Measurements from ENCODE around the gene SLC25A17.
"Not testable (repeated sequence)": the region's sequence is repeated elsewhere in the genome, so short reads cannot be mapped to it uniquely, and the experiment has no call there.

SLC25A17 gene

GRCh38 chr22:40766956-40767355, 52.2 kb downstream of the SLC25A17 start:
- H2AFZ ChIP-seq (ENCODE audit: low read depth, low read length): no peak overlapping the region
- H3K9ac ChIP-seq (ENCODE audit: low read length): no peak overlapping the region
- no peak overlapping the region for H3K4me3 ChIP-seq (ENCODE audit: low read length)
- no peaks in the 10 kb centered on the region for H4K20me1 ChIP-seq (ENCODE audit: insufficient read depth, low read length)
- TF ChIP-seq CTCF (IDR thresholded peaks at IDR 0.05; ENCODE audit: low read depth, low read length) (no peak), EZH2phosphoT487 (IDR thresholded peaks at IDR 0.05; ENCODE audit: low read depth) (no peak)
- no peaks in the 10 kb centered on the region for H3K27me3 ChIP-seq (ENCODE audit: low read depth, low read length)
- no peak overlapping the region for H3K27ac ChIP-seq (ENCODE audit: low read length)
- no peak overlapping the region for H3K4me2 ChIP-seq (ENCODE audit: low read length)
- peaks cover 28% of the 10 kb centered on the region for H3K36me3 ChIP-seq (replicated peaks; ENCODE audit: low read depth, low read length)
- no peaks in the 10 kb centered on the region for H3K9me3 ChIP-seq (ENCODE audit: insufficient read depth, low read length)
- no peaks in the 10 kb centered on the region for H3K4me1 ChIP-seq (ENCODE audit: low read length)
- no peaks in the 10 kb centered on the region for H3K79me2 ChIP-seq (ENCODE audit: low read length)

DNA sequence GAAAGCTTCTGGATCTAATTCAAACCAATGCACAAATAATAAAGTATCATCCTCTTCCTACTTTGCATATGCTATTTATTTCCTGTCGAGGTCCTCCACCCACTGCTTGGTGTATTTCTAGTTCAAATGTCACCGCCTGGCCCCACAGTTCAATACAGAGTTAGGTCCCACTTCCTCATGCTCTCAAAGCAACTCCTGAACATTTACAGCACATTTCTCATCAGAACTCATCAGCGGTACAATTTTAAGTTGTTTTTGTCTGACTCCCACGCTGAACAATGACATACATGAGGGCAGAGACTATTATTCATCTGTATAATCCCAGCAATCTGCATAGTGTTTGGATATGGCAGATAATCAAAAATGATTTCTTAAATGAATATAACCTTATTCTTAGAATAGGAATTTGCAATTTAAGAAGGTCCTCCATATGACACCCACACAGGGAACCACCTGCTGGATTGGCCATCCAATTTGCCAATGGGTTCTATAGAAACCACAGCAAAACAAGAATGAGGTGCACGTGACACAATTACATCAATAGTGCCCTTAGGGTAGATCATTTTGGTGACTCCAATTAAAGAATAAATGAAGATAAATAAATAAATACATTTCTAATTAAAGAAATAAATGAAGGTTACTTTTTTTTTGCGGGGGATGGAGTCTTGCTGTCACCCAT, 54.2 kb downstream of the SLC25A17 start:
- Histone ChIP-seq H3K27me3 (ENCODE audit: low read depth, low read length) (no peaks in the 10 kb centered on the region), H3K4me2 (ENCODE audit: low read length) (no peak overlapping the region), H3K79me2 (ENCODE audit: low read length) (no peaks in the 10 kb centered on the region), H3K4me3 (ENCODE audit: low read length) (no peak overlapping the region), H4K20me1 (ENCODE audit: insufficient read depth, low read length) (no peaks in the 10 kb centered on the region), H3K9me3 (ENCODE audit: insufficient read depth, low read length) (no peaks in the 10 kb centered on the region), H3K4me1 (ENCODE audit: low read length) (no peaks in the 10 kb centered on the region), H3K9ac (ENCODE audit: low read length) (no peak overlapping the region), H2AFZ (ENCODE audit: low read depth, low read length) (no peak overlapping the region), H3K27ac (ENCODE audit: low read length) (no peak overlapping the region), H3K36me3 (replicated peaks; ENCODE audit: low read depth, low read length) (peaks cover 19% of the 10 kb centered on the region)
- TF ChIP-seq CTCF (IDR thresholded peaks at IDR 0.05; ENCODE audit: low read depth, low read length) (no peak), EZH2phosphoT487 (IDR thresholded peaks at IDR 0.05; ENCODE audit: low read depth) (no peak)

GRCh38 chr22:40759294-40759840, 59.8 kb downstream of the SLC25A17 start:
- H3K4me2 ChIP-seq (ENCODE audit: low read length): no peak overlapping the region
- TF ChIP-seq CTCF (IDR thresholded peaks at IDR 0.05; ENCODE audit: low read depth, low read length): no peak
- no peak for TF ChIP-seq EZH2phosphoT487 (IDR thresholded peaks at IDR 0.05; ENCODE audit: low read depth)
- H3K36me3 ChIP-seq (replicated peaks; ENCODE audit: low read depth, low read length): no peaks in the 10 kb centered on the region
- no peak overlapping the region for H3K9ac ChIP-seq (ENCODE audit: low read length)
- H3K4me1 ChIP-seq (ENCODE audit: low read length): no peaks in the 10 kb centered on the region
- no peak overlapping the region for H3K27ac ChIP-seq (ENCODE audit: low read length)
- no peaks in the 10 kb centered on the region for H3K27me3 ChIP-seq (ENCODE audit: low read depth, low read length)
- H2AFZ ChIP-seq (ENCODE audit: low read depth, low read length): no peak overlapping the region
- H3K9me3 ChIP-seq (ENCODE audit: insufficient read depth, low read length): no peaks in the 10 kb centered on the region
- H4K20me1 ChIP-seq (ENCODE audit: insufficient read depth, low read length): no peaks in the 10 kb centered on the region
- H3K79me2 ChIP-seq (ENCODE audit: low read length): no peaks in the 10 kb centered on the region
- no peak overlapping the region for H3K4me3 ChIP-seq (ENCODE audit: low read length)

DNA sequence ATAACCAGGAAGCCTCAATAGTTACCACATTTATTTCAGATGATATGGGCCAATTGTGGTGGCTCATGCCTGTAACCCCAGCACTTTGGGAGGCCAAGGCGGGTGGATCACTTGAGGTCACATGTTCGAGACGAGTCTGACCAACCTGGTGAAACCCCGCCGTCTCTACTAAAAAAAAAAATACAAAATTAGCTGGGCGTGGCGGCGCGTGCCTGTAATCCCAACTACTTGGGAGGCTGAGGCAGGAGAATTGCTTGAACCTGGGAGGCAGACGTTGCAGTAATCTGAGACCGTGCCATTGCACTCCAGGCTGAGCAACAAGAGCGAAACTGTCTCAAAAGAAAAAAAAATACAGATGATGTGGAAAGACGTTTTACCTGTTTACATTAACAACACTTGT, 60.3 kb downstream of the SLC25A17 start:
- H3K36me3 ChIP-seq (replicated peaks; ENCODE audit: low read depth, low read length); H2AFZ ChIP-seq (ENCODE audit: low read depth, low read length); H3K9ac ChIP-seq (ENCODE audit: low read length); H3K27ac ChIP-seq (ENCODE audit: low read length); H3K79me2 ChIP-seq (ENCODE audit: low read length); H3K4me3 ChIP-seq (ENCODE audit: low read length); H3K4me1 ChIP-seq (ENCODE audit: low read length); H4K20me1 ChIP-seq (ENCODE audit: insufficient read depth, low read length); H3K27me3 ChIP-seq (ENCODE audit: low read depth, low read length); H3K4me2 ChIP-seq (ENCODE audit: low read length); H3K9me3 ChIP-seq (ENCODE audit: insufficient read depth, low read length): not testable (repeated sequence)
